Thyroid gland (tissue), 4 donors: ENCODE results near the gene MRPL44. TPM values are rescaled to one million over a fixed set of nuclear protein-coding genes. Genes with fewer than 3 reads are reported as not detected.

Experiments used
- DNase-seq, 2 donors: peaks; one replicate each; pipeline ENCODE4 v3.0.0-alpha.2; 2019
- H3K27ac ChIP-seq, 3 donors: fragments of 200-600 bp; sonication (generic); 1 replicate in 2 of 3; 2 replicates in 1 of 3; pipeline ENCODE4 v1.5.1; 2016 to 2019; ENCODE audit warnings: mild to moderate bottlenecking in 1 of 3, moderate library complexity in 1 of 3
- H3K27me3 ChIP-seq: fragments of 200-600 bp; sonication (generic); one replicate; pipeline ENCODE4 v1.5.1; 2019
- H3K36me3 ChIP-seq, 2 donors: fragments of 200-600 bp; sonication (generic); one replicate each; pipeline ENCODE4 v1.5.1; 2016 to 2019
- H3K4me1 ChIP-seq, 2 donors: fragments of 200-600 bp; sonication (generic); one replicate each; pipeline ENCODE4 v1.5.1; 2017 to 2019
- H3K4me3 ChIP-seq, 3 donors: fragments of 200-600 bp; sonication (generic); replicated peaks in 1 of 3; 1 replicate in 2 of 3; 2 replicates in 1 of 3; pipeline ENCODE4 v1.5.1; 2016; ENCODE audit warnings: mild to moderate bottlenecking in 1 of 3
- H3K9me3 ChIP-seq: fragments of 200-600 bp; sonication (generic); one replicate; pipeline ENCODE4 v1.5.1; 2017
- CTCF ChIP-seq, 6 experiments: fragments of 200-600 bp in 3 of 6; fragments of 450-650 bp in 3 of 6; sonication (generic) in 3 of 6; IDR thresholded peaks; one replicate each; pipeline ENCODE4 v1.5.1; 2016 to 2019; ENCODE audit warnings: antibody characterized with exemption in 6 of 6, mild to moderate bottlenecking in 2 of 6, inconsistent platforms in 1 of 6, moderate library complexity in 1 of 6
- POLR2A ChIP-seq, 2 donors: fragments of 450-650 bp; IDR thresholded peaks; one replicate each; pipeline ENCODE4 v1.6.1; 2017; ENCODE audit warnings: antibody characterized with exemption in 2 of 2, mild to moderate bottlenecking in 2 of 2, moderate library complexity in 1 of 2
- WGBS, 2 donors: methylation state at CpG; one replicate each; pipeline ENCODE4 v1.1.5; 2017; 5-methylcytosine and 5-hydroxymethylcytosine counted together
- intact Hi-C: fragments of 100-400 bp; cut with DNase I; formaldehyde crosslinking; loops from one replicate; pipeline ENCODE4 v1.15.1; 2023
- total RNA-seq, 4 donors: library from RNA; depleted of rRNA; stranded (reverse); fragments of >200 nt; gene quantifications; one replicate each; pipeline ENCODE4 v1.2.3, GENCODE V29; 2016

The MRPL44 gene
- total RNA-seq, 4 donors from 2014 or later: 18.4 to 27.1 (median 25.3) TPM

GRCh38 chr2:223915071-223915470 is 42.2 kb upstream of the MRPL44 start:
- Histone ChIP-seq H3K27me3 (no peaks in the 10 kb centered on the region), H3K36me3 (no peaks in the 10 kb centered on the region), H3K9me3 (no peaks in the 10 kb centered on the region), H3K27ac (no peak overlapping the region), H3K4me1 (no peaks in the 10 kb centered on the region), H3K4me3 (no peak overlapping the region)
- 94 to 98% methylated on average over 3 of the region's 3 CpGs for WGBS, 2 donors
- TF ChIP-seq POLR2A (IDR thresholded peaks at IDR 0.05) (no peak), CTCF (IDR thresholded peaks at IDR 0.05) (no peak)
- DNase-seq: no peak
- intact Hi-C loops: no loop called here

- H3K4me3 ChIP-seq: no peak overlapping the region
- intact Hi-C loops: no loop called here
- no peak for TF ChIP-seq POLR2A (IDR thresholded peaks at IDR 0.05)
- no peak for TF ChIP-seq CTCF (IDR thresholded peaks at IDR 0.05)
- H3K4me1 ChIP-seq: no peaks in the 10 kb centered on the region
- no peaks in the 10 kb centered on the region for H3K9me3 ChIP-seq
- 91 to 95% methylated on average over 8 of the region's 8 CpGs for WGBS, 2 donors
- H3K27me3 ChIP-seq: no peaks in the 10 kb centered on the region
- H3K36me3 ChIP-seq: no peaks in the 10 kb centered on the region
- no peak for DNase-seq
- H3K27ac ChIP-seq: no peak overlapping the region
These were observed 40.9 kb upstream of the MRPL44 start for GRCh38 chr2:223916181-223916920.

- Histone ChIP-seq H3K27me3 (no peaks in the 10 kb centered on the region), H3K27ac (no peak overlapping the region), H3K9me3 (no peaks in the 10 kb centered on the region), H3K4me1 (no peaks in the 10 kb centered on the region), H3K36me3 (no peaks in the 10 kb centered on the region), H3K4me3 (no peak overlapping the region)
- TF ChIP-seq CTCF (IDR thresholded peaks at IDR 0.05) (no peak), POLR2A (IDR thresholded peaks at IDR 0.05) (no peak)
- no peak for DNase-seq
- WGBS, 2 donors: 71 to 82% methylated on average over 11 of the region's 11 CpGs
- intact Hi-C loops: no loop called here
These were observed 38.6 kb upstream of the MRPL44 start for GRCh38 chr2:223918671-223919134.

- Histone ChIP-seq H3K4me1 (peaks cover 3% of the 10 kb centered on the region in 2 donors), H3K36me3 (no peaks in the 10 kb centered on the region), H3K4me3 (no peak overlapping the region), H3K9me3 (no peaks in the 10 kb centered on the region), H3K27me3 (no peaks in the 10 kb centered on the region), H3K27ac (no peak overlapping the region)
- intact Hi-C loops: no loop called here
- 91 to 96% methylated on average over 4 of the region's 4 CpGs for WGBS, 2 donors
- no peak for TF ChIP-seq CTCF (IDR thresholded peaks at IDR 0.05)
- no peak for TF ChIP-seq POLR2A (IDR thresholded peaks at IDR 0.05)
- DNase-seq: no peak
These were observed 37.2 kb upstream of the MRPL44 start for GRCh38 chr2:223920109-223920508.

- intact Hi-C loops: no loop called here
These were observed 36.1 kb upstream of the MRPL44 start for GRCh38 chr2:223921204-223921603.

More at GRCh38 chr2:223921204-223921603, 36.1 kb upstream of the MRPL44 start:
- no peak overlapping the region for H3K27ac ChIP-seq
- DNase-seq: no peak
- H3K9me3 ChIP-seq: no peaks in the 10 kb centered on the region
- H3K36me3 ChIP-seq: no peaks in the 10 kb centered on the region
- H3K4me3 ChIP-seq: no peak overlapping the region
- H3K4me1 ChIP-seq: peaks cover 3% of the 10 kb centered on the region in 2 donors
- TF ChIP-seq CTCF (IDR thresholded peaks at IDR 0.05) (no peak), POLR2A (IDR thresholded peaks at IDR 0.05) (no peak)
- no peaks in the 10 kb centered on the region for H3K27me3 ChIP-seq
